Cerebellar cortex (tissue), 1 donor: Measurements from ENCODE around the gene RALGDS.
A peak's percentile ranks its signal among the peaks of the same experiment; 100 is the strongest.

Experiments
- DNase-seq: peaks from one replicate; pipeline ENCODE4 v3.0.0-alpha.2; 2015; ENCODE audit warnings: low spot score

The RALGDS gene

GRCh38 chr9:133151041-133151440, 30.0 kb upstream of the RALGDS start:
- no peak for DNase-seq

DNA sequence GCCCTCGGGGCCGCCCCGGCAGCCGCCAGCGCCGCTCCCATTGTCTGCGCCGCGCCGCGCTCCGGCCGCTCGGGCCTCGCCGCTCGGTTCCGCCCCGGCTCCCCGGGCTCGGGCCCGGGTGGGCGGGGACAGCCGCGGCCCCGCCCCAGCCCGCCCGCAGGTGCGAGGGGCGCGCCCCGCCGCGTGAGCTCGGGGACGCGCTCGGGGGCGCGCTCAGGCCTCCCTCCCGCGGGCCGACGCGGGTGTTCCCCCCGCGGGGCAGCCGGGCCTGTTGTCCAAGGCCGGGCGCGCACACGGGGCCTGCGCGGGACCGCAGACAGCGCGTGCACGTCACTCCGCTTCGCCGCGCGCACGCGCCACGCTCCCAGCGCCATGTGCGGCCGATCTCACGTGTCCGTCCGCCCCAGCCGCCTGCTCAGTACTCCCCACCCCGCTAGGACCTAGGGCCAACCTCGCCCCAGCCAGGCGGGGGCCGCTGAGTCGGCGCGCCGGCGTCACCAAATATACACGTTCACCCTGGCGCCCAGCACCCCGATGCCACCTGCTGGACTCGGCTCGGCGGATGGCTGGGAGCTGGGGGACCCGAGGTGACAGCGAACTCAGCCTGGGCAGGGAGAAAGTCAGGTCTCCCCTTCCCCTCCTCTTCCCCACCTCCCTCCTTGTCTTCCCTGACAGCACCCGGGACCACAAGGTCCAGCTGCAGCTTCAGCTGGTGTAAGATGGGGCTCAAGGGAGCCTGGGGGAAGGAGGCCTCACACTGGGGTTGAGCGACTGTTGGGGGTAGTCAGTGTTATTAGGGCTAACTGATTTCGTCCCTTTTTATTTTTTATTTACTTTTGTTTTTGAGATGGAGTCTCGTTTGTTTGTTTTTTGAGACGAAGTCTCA, 28.3 kb upstream of the RALGDS start:
- DNase-seq = peak; percentile 90

DNA sequence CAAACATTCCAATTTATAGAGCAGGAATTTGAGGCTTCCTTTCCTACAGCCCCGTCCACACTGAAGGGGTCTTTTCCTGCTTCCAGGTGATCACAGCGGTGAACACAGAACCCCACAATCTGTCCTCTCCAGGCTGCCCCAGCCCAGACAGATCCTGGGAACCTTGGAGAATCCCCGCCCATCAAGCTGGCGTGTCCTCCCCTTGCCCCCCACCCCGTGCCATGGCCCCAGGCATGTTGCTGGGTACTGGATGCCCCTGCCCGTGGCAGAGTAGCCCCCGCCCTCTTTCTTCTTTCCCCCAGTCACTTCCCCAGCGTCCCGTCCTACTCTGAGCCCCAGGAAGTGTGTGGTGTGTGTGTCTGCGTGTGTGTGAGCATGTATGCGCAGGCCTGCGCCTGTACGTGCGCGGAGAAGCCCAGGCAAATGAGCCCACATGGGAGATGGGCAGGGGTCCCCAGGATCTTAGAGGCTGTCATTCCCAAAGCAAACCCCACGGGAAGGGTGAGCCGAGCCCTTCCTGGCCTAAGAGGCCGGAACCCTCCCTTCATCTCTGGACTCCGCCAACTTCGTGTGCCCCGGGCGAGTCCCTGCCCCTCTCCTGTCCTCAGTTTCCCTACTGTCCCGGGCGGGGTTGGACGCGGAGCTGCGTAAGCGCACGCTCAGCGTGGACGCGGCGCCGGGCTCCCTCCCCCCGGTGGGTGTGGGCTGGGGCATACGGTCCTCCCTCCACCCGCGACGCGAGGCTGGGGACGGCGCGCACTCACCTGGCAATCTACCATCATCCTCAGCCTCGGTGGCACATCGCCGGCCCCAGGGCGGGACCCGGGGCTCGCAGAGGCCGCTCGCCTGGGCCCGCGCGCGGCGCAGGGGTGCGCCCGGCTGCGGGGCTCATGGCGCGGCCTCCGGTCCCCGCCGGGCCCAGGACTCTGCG, 27.4 kb upstream of the RALGDS start:
- peak; percentile 30 for DNase-seq

DNA sequence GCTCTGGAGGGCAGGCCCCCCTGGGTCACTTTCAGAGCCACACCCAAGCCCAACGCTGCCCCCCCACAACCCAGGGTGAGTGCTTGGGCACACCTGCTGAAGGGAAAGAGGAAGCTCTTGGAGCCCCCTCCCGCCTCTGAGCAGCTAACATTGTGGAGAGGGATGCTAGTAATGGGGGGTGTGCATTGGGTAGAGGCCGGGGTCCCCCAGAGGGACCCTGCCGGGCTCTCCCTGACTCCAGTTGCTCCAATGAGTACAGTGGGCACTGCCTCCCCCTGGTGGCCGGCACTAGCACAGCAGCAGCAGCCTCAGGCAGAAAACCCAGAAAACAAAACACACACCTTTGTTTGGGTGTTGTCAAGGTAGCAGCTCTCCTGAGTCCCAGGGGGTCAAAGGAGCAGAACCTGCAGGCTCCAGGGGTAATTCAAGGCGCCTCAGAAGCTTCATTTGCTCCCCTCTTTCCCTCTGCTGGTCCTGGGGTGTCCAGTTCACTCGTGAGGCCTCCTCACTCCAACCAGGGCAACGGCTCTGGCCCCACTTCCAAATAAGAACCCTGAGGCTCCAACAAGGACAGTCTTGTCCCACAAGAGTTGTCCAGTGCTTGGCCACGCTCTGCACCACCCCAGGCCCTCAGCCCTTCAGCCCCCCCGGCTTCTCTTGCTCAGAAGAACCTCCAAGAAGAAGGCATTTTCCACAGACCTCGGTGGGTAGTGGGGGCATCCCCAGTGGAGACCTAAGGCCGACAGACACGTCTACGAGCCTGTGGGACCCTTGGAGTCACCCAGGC, 26.6 kb upstream of the RALGDS start:
- DNase-seq = peak; percentile 81

DNA sequence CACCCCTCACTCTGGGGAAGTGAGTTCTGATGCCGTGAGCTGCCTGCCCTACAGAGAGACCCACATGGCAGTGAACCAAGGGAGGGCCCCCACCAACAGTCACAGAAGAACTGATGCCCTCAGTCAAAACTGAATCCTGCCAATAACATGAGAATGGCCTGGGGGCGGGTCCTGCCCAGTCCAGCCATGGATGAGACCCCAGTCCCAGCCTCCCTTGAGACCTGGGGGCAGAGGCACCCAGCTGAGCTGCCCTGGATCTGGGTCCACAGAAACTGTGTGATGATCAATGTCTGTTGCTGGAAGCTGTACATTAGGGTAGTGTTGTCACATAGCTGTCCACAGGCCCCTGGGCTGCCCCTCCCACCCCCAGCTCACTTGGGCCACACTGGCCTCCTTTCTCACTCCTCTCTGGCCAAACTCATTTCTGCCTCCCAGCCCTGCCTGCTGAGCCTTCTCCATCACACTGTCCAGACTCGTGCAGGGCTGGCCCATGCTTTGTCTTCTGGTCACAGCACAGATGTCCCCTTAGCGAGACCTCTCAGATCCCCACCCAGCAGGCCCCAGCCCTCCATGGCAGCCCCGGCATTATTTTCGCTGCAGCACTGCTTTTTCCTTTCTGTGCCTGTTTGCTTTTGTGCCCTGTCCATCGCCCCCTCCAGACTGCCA, 25.8 kb upstream of the RALGDS start:
- no peak for DNase-seq

DNA sequence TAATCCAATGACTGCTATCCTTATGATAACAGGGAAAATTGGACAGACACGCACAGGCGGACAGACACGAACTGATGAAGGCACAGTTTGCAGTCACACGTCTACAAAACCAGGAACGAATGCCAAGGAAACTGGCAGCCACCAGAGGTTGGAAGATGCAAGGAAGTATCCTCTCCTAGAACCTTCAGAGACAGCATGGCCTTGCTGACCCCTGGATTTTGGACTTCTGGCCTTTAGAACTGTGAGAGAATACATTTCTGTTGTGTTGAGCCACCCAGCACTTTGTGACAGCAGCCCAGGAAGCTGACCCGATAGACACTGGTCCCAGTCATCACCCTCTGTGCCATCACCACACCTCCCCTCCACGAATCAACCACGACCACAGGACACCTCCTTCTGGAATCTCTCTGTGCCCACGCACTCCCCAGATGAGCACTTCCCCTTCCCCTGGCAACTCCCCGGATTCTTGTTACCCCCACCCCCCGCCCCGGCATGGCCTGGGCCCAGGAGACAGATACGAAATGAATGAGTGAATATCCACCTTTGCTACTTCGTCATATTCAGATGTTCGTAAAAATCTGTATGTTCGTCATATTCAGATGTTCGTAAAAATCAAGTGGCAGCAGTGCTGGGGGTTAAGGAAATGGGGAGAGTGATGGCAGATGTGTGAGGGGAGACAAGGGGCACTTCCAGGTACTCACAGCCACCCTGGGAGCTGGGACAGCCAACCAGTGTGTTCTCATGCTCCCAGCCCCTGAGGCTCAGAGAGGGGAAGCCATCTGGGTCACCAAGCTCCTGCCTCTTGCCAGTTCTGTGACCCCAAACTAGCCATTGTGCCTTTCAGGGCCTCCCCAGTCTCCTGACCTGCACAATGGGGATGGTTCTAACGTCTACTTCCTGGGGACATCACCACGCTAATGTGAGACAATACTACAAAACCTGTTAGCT, 24.1 kb upstream of the RALGDS start:
- DNase-seq = peak; percentile 33

- DNase-seq = peak; percentile 40
Observed at GRCh38 chr9:133144142-133144903, 23.3 kb upstream of the RALGDS start.

- no peak for DNase-seq
Observed at GRCh38 chr9:133143639-133144141, 22.6 kb upstream of the RALGDS start.

DNA sequence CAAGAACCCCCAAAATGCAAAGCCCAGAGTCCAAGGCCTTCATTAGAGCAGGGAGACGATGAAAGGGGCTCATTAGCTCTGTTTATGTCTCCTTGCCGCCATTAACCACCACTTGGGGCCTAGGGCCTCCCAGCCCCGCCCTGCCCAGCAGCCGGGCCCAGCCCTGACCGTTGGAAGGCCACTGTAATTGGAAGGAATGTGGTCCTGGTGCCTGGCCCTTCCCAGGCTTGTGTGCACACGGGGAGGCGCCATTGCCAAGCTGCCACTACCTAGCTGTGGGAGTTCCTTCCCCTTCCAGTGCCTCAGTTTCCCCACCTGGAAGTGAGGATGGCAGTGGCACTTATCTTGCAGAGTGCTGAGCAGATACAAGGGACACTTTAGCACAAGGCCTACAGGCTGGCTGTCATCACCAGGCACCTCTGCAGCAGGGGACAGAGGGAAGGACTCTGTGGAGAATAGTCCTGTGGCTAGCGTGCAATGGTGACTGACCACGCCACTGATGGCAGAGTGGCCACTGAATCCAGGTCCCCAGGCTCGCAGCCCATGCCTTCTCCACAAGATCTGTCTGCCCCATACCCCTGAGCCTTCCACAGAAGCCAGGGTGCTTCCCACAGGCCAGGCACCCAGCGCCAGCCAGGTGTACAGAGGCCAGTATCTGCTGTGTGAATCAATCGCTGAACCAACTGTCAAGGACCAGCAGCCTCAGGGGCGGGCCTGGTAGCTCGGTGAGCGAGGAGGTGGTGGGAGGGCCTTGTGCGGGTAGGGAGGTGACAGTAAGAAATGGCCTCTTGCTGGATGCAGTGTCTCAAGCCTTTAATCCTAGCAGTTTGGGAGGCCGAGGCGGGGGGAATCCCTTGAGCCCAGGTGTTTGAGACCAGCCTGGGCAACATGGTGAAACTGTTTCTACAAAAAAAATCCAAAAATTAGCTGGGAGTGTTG, 21.9 kb upstream of the RALGDS start:
- no peak for DNase-seq

GRCh38 chr9:133141833-133142595, 21.0 kb upstream of the RALGDS start:
- DNase-seq = no peak

- DNase-seq = no peak
Observed at GRCh38 chr9:133140606-133141005, 19.6 kb upstream of the RALGDS start.

GRCh38 chr9:133140174-133140505, 19.1 kb upstream of the RALGDS start:
- DNase-seq = no peak

- no peak for DNase-seq
Observed at GRCh38 chr9:133139246-133140173, 18.5 kb upstream of the RALGDS start.

DNA sequence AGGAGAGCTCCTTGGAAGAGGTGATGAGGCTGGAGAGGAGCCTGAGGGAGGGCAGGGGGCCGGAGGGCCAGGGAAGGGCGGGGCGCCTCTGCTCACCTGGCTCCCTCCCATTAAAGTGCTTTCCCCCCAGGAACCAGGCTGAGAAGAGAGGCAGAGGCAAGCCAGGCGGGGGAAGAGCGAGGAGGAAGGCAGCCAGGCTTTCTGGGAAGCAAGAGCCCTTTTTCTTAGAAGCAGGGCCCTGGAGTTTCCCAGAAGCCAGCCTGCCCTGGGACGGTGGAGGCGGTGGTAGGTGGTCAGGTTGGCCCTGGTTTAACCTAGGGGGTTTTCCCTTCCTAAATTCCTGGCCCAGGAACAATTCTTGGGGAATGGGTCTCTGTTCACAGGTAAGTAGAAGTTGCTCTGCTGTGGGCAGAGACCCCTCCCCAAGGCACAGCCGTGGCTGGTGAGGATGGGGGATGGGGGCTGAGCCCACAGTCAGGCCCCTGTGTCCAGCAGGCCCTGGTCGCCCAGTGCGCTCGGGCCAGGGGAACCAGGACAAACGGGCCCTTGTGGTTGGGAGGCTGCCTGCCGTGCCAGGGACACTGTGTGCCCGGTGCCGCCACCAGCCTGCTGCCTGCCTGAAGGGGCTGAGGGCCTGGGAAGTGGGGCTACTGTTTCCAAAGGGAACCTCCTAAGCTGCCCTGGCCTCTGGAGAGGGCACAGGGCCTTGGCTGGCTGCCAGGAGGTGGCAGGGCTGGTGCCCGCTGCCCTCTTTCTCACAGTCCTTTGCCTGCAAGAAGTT, 16.6 kb upstream of the RALGDS start:
- no peak for DNase-seq

DNA sequence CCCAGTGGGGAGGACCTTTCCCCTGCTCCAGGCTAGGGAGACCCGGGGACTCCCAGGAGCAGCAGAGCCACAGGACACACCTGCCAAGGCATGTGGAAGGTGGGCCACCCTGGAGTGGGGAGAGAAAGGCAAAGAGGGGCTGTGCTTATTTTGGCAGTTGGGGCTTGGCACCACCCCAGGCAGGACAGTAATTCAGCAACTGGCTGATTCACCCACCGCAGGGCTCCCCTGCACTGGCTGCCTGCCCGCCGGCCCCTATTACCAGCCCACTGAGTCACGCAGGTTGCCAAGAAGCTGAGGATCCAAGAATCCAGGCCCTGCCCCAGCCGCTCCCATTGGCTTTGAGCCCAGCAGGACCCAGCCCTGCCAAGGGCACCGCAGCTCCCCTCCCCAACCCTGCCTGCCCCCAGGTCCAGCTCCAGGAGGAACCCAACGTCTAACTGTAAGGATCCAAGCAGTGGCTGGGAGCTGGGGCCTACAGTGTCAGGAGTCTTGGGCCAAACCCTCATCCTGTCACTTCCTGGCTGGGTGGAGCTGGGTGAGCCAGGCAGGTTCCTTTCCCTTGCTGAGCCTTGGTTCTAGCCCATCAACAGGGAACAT, 14.2 kb upstream of the RALGDS start:
- peak; percentile 55 for DNase-seq
